ENCODE measurements around the gene BMF. TPM values are rescaled to one million over a fixed set of nuclear protein-coding genes. Genes with fewer than 3 reads are reported as not detected.
"Not testable (repeated sequence)": the region's sequence is repeated elsewhere in the genome, so short reads cannot be mapped to it uniquely, and the experiment has no call there.

BMF gene
- total RNA-seq, 2 experiments from 2014 or later: 7.6 to 8.4 TPM

GRCh38 chr15:40124807-40125285 lies 16.2 kb upstream of the BMF start:
- CTCF ChIA-PET: interaction anchor here (0.6 kb wide), 1 partner anchor 58 kb away, joined by 4 read pairs; no protein-coding TSS in a partner anchor
- intact Hi-C loops (cut with DNase I, micrococcal nuclease): not testable (repeated sequence)

GRCh38 chr15:40124333-40124732 lies 15.7 kb upstream of the BMF start:
- H3K27ac Mint-ChIP-seq; H3K4me3 Mint-ChIP-seq; H3K4me1 Mint-ChIP-seq; intact Hi-C loops (cut with DNase I, micrococcal nuclease); H3K27me3 Mint-ChIP-seq; POLR2A ChIA-PET; ATAC-seq; H3K36me3 Mint-ChIP-seq (ENCODE audit: low read depth); H3K9me3 Mint-ChIP-seq (ENCODE audit: low read depth): not testable (repeated sequence)
- DNase-seq: peak; percentile 7
- CTCF ChIA-PET: interaction anchor here (0.6 to 1.6 kb wide), 4 partner anchors 10 to 153 kb away, joined by 3 to 6 read pairs (median 4); no protein-coding TSS in a partner anchor

More at GRCh38 chr15:40124807-40125285, 16.2 kb upstream of the BMF start:
- DNase-seq: peak; percentile 2
- POLR2A ChIA-PET; H3K9me3 Mint-ChIP-seq (ENCODE audit: low read depth); H3K4me1 Mint-ChIP-seq; ATAC-seq; H3K27me3 Mint-ChIP-seq; H3K36me3 Mint-ChIP-seq (ENCODE audit: low read depth); H3K4me3 Mint-ChIP-seq; H3K27ac Mint-ChIP-seq: not testable (repeated sequence)

- intact Hi-C loops (cut with DNase I, micrococcal nuclease); POLR2A ChIA-PET; H3K9me3 Mint-ChIP-seq (ENCODE audit: low read depth): not testable (repeated sequence)
Measured at GRCh38 chr15:40123863-40124262, 15.2 kb upstream of the BMF start.

GRCh38 chr15:40122989-40123388 lies 14.3 kb upstream of the BMF start:
- POLR2A ChIA-PET; H3K4me3 Mint-ChIP-seq; DNase-seq; H3K27ac Mint-ChIP-seq; H3K27me3 Mint-ChIP-seq; H3K9me3 Mint-ChIP-seq (ENCODE audit: low read depth); H3K4me1 Mint-ChIP-seq; intact Hi-C loops (cut with DNase I, micrococcal nuclease); ATAC-seq; H3K36me3 Mint-ChIP-seq (ENCODE audit: low read depth): not testable (repeated sequence)
- CTCF ChIA-PET: interaction anchor here (1.5 to 1.6 kb wide), 2 partner anchors 9 to 18 kb away, joined by 3 to 6 read pairs; no protein-coding TSS in a partner anchor

More at GRCh38 chr15:40123863-40124262, 15.2 kb upstream of the BMF start:
- H3K4me3 Mint-ChIP-seq; H3K36me3 Mint-ChIP-seq (ENCODE audit: low read depth); ATAC-seq; H3K4me1 Mint-ChIP-seq; H3K27ac Mint-ChIP-seq; H3K27me3 Mint-ChIP-seq: not testable (repeated sequence)
- CTCF ChIA-PET: interaction anchor here (0.6 to 1.6 kb wide), 3 partner anchors 9 to 153 kb away, joined by 3 to 6 read pairs (median 3); no protein-coding TSS in a partner anchor
- DNase-seq: peak; percentile 1

GRCh38 chr15:40121911-40122638 lies 13.4 kb upstream of the BMF start:
- Mint-ChIP-seq H3K9me3 (ENCODE audit: low read depth) (no peaks in the 10 kb centered on the region), H3K4me3 (no peak overlapping the region), H3K27me3 (no peaks in the 10 kb centered on the region), H3K27ac (no peak overlapping the region), H3K36me3 (ENCODE audit: low read depth) (no peaks in the 10 kb centered on the region), H3K4me1 (no peaks in the 10 kb centered on the region)
- no peak for ATAC-seq
- ChIA-PET CTCF (interaction anchor here (1.2 to 1.5 kb wide), 3 partner anchors 18 to 83 kb away, joined by 3 to 6 read pairs (median 3); partner anchors contain the start of gene SRP14), POLR2A (no interaction called here)
- DNase-seq: peak; percentile 0
- intact Hi-C loops (cut with DNase I, micrococcal nuclease): no loop called here

- ChIA-PET POLR2A (no interaction called here), CTCF (interaction anchor here (2.1 kb wide), 1 partner anchor 14 kb away, joined by 9 read pairs; no protein-coding TSS in a partner anchor)
- DNase-seq: peak; percentile 1
- intact Hi-C loops (cut with DNase I, micrococcal nuclease): no loop called here
- no peaks in the 10 kb centered on the region for H3K9me3 Mint-ChIP-seq (ENCODE audit: low read depth)
- no peak overlapping the region for H3K27ac Mint-ChIP-seq
- no peaks in the 10 kb centered on the region for H3K36me3 Mint-ChIP-seq (ENCODE audit: low read depth)
- ATAC-seq: no peak
- H3K4me3 Mint-ChIP-seq: no peak overlapping the region
- no peaks in the 10 kb centered on the region for H3K27me3 Mint-ChIP-seq
- H3K4me1 Mint-ChIP-seq: peaks cover 16% of the 10 kb centered on the region
Measured at GRCh38 chr15:40118473-40118872, 9.8 kb upstream of the BMF start.

GRCh38 chr15:40115670-40116093 lies 7.0 kb upstream of the BMF start:
- peak overlapping the region; percentile 88 for H3K27ac Mint-ChIP-seq
- CTCF ChIA-PET: interaction anchor here (1.0 to 3.6 kb wide), 4 partner anchors 10 to 160 kb away, joined by 3 to 18 read pairs (median 4); no protein-coding TSS in a partner anchor
- H3K4me3 Mint-ChIP-seq: no peak overlapping the region
- H3K27me3 Mint-ChIP-seq: peaks cover 2% of the 10 kb centered on the region
- peak; percentile 93 for ATAC-seq
- intact Hi-C loops (cut with DNase I, micrococcal nuclease): no loop called here
- POLR2A ChIA-PET: interaction anchor here (0.7 to 0.9 kb wide), 2 partner anchors 9 to 67 kb away, joined by 4 to 5 read pairs; no protein-coding TSS in a partner anchor
- H3K4me1 Mint-ChIP-seq: peaks cover 16% of the 10 kb centered on the region
- no peaks in the 10 kb centered on the region for H3K9me3 Mint-ChIP-seq (ENCODE audit: low read depth)
- no peaks in the 10 kb centered on the region for H3K36me3 Mint-ChIP-seq (ENCODE audit: low read depth)
- peak; percentile 78 for DNase-seq

- peak overlapping the region; percentile 34 for H3K27ac Mint-ChIP-seq
- intact Hi-C loops (cut with DNase I, micrococcal nuclease); H3K27me3 Mint-ChIP-seq; DNase-seq; ATAC-seq; H3K36me3 Mint-ChIP-seq (ENCODE audit: low read depth); H3K4me3 Mint-ChIP-seq; H3K9me3 Mint-ChIP-seq (ENCODE audit: low read depth): not testable (repeated sequence)
- H3K4me1 Mint-ChIP-seq: peaks cover 16% of the 10 kb centered on the region
- CTCF ChIA-PET: interaction anchor here (0.6 to 3.6 kb wide), 7 partner anchors 9 to 160 kb away, joined by 3 to 18 read pairs (median 5); no protein-coding TSS in a partner anchor
- POLR2A ChIA-PET: interaction anchor here (0.9 kb wide), 1 partner anchor 8 kb away, joined by 5 read pairs; no protein-coding TSS in a partner anchor
Measured at GRCh38 chr15:40115106-40115505, 6.4 kb upstream of the BMF start.

- ATAC-seq: no peak
- Mint-ChIP-seq H3K27me3 (peaks cover 2% of the 10 kb centered on the region), H3K4me3 (no peak overlapping the region), H3K27ac (no peak overlapping the region), H3K4me1 (peaks cover 18% of the 10 kb centered on the region), H3K36me3 (ENCODE audit: low read depth) (no peaks in the 10 kb centered on the region), H3K9me3 (ENCODE audit: low read depth) (no peaks in the 10 kb centered on the region)
- POLR2A ChIA-PET: interaction anchor here (0.6 kb wide), 1 partner anchor 22 kb away, joined by 4 read pairs; no protein-coding TSS in a partner anchor
- intact Hi-C loops (cut with DNase I, micrococcal nuclease): no loop called here
- CTCF ChIA-PET: interaction anchor here (0.5 to 3.6 kb wide), 7 partner anchors 9 to 68 kb away, joined by 3 to 18 read pairs (median 5); no protein-coding TSS in a partner anchor
- DNase-seq: no peak
Measured at GRCh38 chr15:40114218-40114617, 5.5 kb upstream of the BMF start.

- H3K36me3 Mint-ChIP-seq (ENCODE audit: low read depth): no peaks in the 10 kb centered on the region
- intact Hi-C loops (cut with DNase I, micrococcal nuclease): no loop called here
- DNase-seq (no peak), ATAC-seq (no peak)
- H3K27ac Mint-ChIP-seq: no peak overlapping the region
- no peak overlapping the region for H3K4me3 Mint-ChIP-seq
- H3K4me1 Mint-ChIP-seq: peaks cover 27% of the 10 kb centered on the region
- ChIA-PET CTCF (interaction anchor here (0.6 to 3.6 kb wide), 7 partner anchors 7 to 197 kb away, joined by 3 to 18 read pairs (median 4); no protein-coding TSS in a partner anchor), POLR2A (no interaction called here)
- no peaks in the 10 kb centered on the region for H3K9me3 Mint-ChIP-seq (ENCODE audit: low read depth)
- peaks cover 2% of the 10 kb centered on the region for H3K27me3 Mint-ChIP-seq
Measured at GRCh38 chr15:40112789-40113188, 4.1 kb upstream of the BMF start.

GRCh38 chr15:40111888-40112287 lies 3.2 kb upstream of the BMF start:
- DNase-seq (no peak), ATAC-seq (no peak)
- POLR2A ChIA-PET: interaction anchor here (1.0 kb wide), 1 partner anchor 9 kb away, joined by 3 read pairs; no protein-coding TSS in a partner anchor
- Mint-ChIP-seq H3K27ac (no peak overlapping the region), H3K36me3 (ENCODE audit: low read depth) (no peaks in the 10 kb centered on the region), H3K4me1 (peaks cover 35% of the 10 kb centered on the region), H3K27me3 (peaks cover 2% of the 10 kb centered on the region), H3K9me3 (ENCODE audit: low read depth) (no peaks in the 10 kb centered on the region), H3K4me3 (no peak overlapping the region)
- intact Hi-C loops (cut with DNase I, micrococcal nuclease): no loop called here
- CTCF ChIA-PET: interaction anchor here (1.1 to 8.2 kb wide), 4 partner anchors 14 to 130 kb away, joined by 4 to 85 read pairs (median 6); no protein-coding TSS in a partner anchor

All from activated CD4-positive, alpha-beta T cell treated with anti-CD3 and anti-CD28 coated beads for 36 hours (primary cell).